Stimulated activated CD4-positive, alpha-beta T cell treated with anti-CD3 and anti-CD28 coated beads, Interleukin-1b, Interleukin-23, amount 100 ng/mL, for 48 hours (primary cell): ENCODE data around the gene FAM53A.

Experiments
- DNase-seq: peaks from one replicate; pipeline ENCODE4 v3.0.0-alpha.2; 2020

FAM53A gene

GRCh38 chr4:1637580-1638271 is 46.4 kb downstream of the FAM53A start:
- DNase-seq = no peak

GRCh38 chr4:1636490-1637211 is 47.5 kb downstream of the FAM53A start:
- no peak for DNase-seq

- no peak for DNase-seq
Observed at GRCh38 chr4:1635464-1635863, 48.6 kb downstream of the FAM53A start.

GRCh38 chr4:1633993-1634392 is 50.1 kb downstream of the FAM53A start:
- DNase-seq = no peak

GRCh38 chr4:1632109-1633104 is 51.7 kb downstream of the FAM53A start:
- DNase-seq = no peak

GRCh38 chr4:1631136-1631535 is 53.0 kb downstream of the FAM53A start:
- no peak for DNase-seq

- DNase-seq = no peak
Observed at GRCh38 chr4:1630266-1630665, 53.8 kb downstream of the FAM53A start.

- DNase-seq = no peak
Observed at GRCh38 chr4:1629699-1630083, 54.4 kb downstream of the FAM53A start.

- DNase-seq = peak; percentile 58
Observed at GRCh38 chr4:1628892-1629698, 55.0 kb downstream of the FAM53A start.

- DNase-seq = no peak
Observed at GRCh38 chr4:1627417-1628313, 56.4 kb downstream of the FAM53A start.

- no peak for DNase-seq
Observed at GRCh38 chr4:1626941-1627340, 57.2 kb downstream of the FAM53A start.

GRCh38 chr4:1626151-1626550 is 58.0 kb downstream of the FAM53A start:
- DNase-seq = no peak

- no peak for DNase-seq
Observed at GRCh38 chr4:1625600-1626138, 58.4 kb downstream of the FAM53A start.

GRCh38 chr4:1624519-1624910 is 59.6 kb downstream of the FAM53A start:
- no peak for DNase-seq

GRCh38 chr4:1623821-1624518 is 60.1 kb downstream of the FAM53A start:
- no peak for DNase-seq

GRCh38 chr4:1623400-1623799 is 60.7 kb downstream of the FAM53A start:
- no peak for DNase-seq

- no peak for DNase-seq
Observed at GRCh38 chr4:1622956-1623355, 61.2 kb downstream of the FAM53A start.

- no peak for DNase-seq
Observed at GRCh38 chr4:1622238-1622637, 61.9 kb downstream of the FAM53A start.

GRCh38 chr4:1621526-1621925 is 62.6 kb downstream of the FAM53A start:
- DNase-seq = no peak

- DNase-seq = no peak
Observed at GRCh38 chr4:1619151-1619672, 64.9 kb downstream of the FAM53A start.
